Ishikawa (cell line): Measurements from ENCODE around the gene KDM1A.

Experiments used
- CEBPB ChIP-seq: IDR thresholded peaks from 2 replicates; pipeline ENCODE4 v1.6.1; 2012
- CREB1 ChIP-seq: IDR thresholded peaks from 2 replicates; pipeline ENCODE4 v1.6.1; 2012; ENCODE audit warnings: low read depth
- EGR1 ChIP-seq: IDR thresholded peaks from 2 replicates; pipeline ENCODE4 v1.6.1; 2012
- EP300 ChIP-seq: IDR thresholded peaks from 2 replicates; pipeline ENCODE4 v1.6.1; 2012; ENCODE audit warnings: borderline replicate concordance
- FOXM1 ChIP-seq: IDR thresholded peaks from 2 replicates; pipeline ENCODE4 v1.6.1; 2012; ENCODE audit warnings: low read depth, borderline replicate concordance
- MAX ChIP-seq: IDR thresholded peaks from 2 replicates; pipeline ENCODE4 v1.6.1; 2012
- NFIC ChIP-seq: IDR thresholded peaks from 2 replicates; pipeline ENCODE4 v1.6.1; 2012
- RAD21 ChIP-seq: IDR thresholded peaks from 2 replicates; pipeline ENCODE4 v1.6.1; 2012; ENCODE audit warnings: low read depth
- REST ChIP-seq: IDR thresholded peaks from 2 replicates; pipeline ENCODE4 v1.6.1; 2012; ENCODE audit warnings: low read depth, mild to moderate bottlenecking
- TAF1 ChIP-seq: IDR thresholded peaks from 2 replicates; pipeline ENCODE4 v1.6.1; 2012; ENCODE audit warnings: low read depth, mild to moderate bottlenecking
- TCF12 ChIP-seq: IDR thresholded peaks from 2 replicates; pipeline ENCODE4 v1.6.1; 2012; ENCODE audit warnings: low read depth
- TEAD4 ChIP-seq: IDR thresholded peaks from 2 replicates; pipeline ENCODE4 v1.6.1; 2012
- USF1 ChIP-seq: IDR thresholded peaks from 2 replicates; pipeline ENCODE4 v1.6.1; 2012
- YY1 ChIP-seq: IDR thresholded peaks from 2 replicates; pipeline ENCODE4 v1.6.1; 2012; ENCODE audit warnings: low read depth
- ZBTB7A ChIP-seq: IDR thresholded peaks from 2 replicates; pipeline ENCODE4 v1.6.1; 2012; ENCODE audit warnings: low read depth

KDM1A gene

GRCh38 chr1:23099171-23099536 is 79.9 kb downstream of the KDM1A start:
- TF ChIP-seq TAF1 (no peak), CEBPB (no peak), REST (no peak), YY1 (no peak), MAX (no peak), CREB1 (no peak), NFIC (no peak), FOXM1 (no peak), TEAD4 (no peak), EGR1 (no peak), USF1 (no peak), ZBTB7A (no peak), RAD21 (no peak), EP300 (no peak), TCF12 (no peak)

- TF ChIP-seq USF1 (no peak), MAX (no peak), TCF12 (0 out of 2 replicates have a peak, but pooled peaks have one; percentile 17), REST (no peak), CEBPB (peak; percentile 76), TEAD4 (peak; percentile 91)
Observed at GRCh38 chr1:23100074-23100748, 80.9 kb downstream of the KDM1A start.

- TF ChIP-seq EP300: no peak
- no peak for TF ChIP-seq EGR1
- no peak for TF ChIP-seq CEBPB
- TF ChIP-seq YY1: no peak
- no peak for TF ChIP-seq TEAD4
- TF ChIP-seq USF1: no peak
- TF ChIP-seq TCF12: no peak
- TF ChIP-seq MAX: no peak
- TF ChIP-seq FOXM1: no peak
- no peak for TF ChIP-seq ZBTB7A
- no peak for TF ChIP-seq TAF1
- TF ChIP-seq CREB1: no peak
- TF ChIP-seq NFIC: no peak
- TF ChIP-seq REST: no peak
- TF ChIP-seq RAD21: no peak
Observed at GRCh38 chr1:23101101-23101827, 82.0 kb downstream of the KDM1A start.
